Measurements from ENCODE around the gene GRID1.

GRID1 gene

GRCh38 chr10:86410542-86411124 lies 44.0 kb upstream of the GRID1 start:
- no peak for DNase-seq (ENCODE audit: low read depth)
- H3K4me3 ChIP-seq (ENCODE audit: low read depth, low read length) = no peak overlapping the region
- TF ChIP-seq CTCF (IDR thresholded peaks at IDR 0.05; ENCODE audit: control insufficient read depth, extremely low read depth, insufficient read depth) = no peak

GRCh38 chr10:86409183-86409582 lies 42.6 kb upstream of the GRID1 start:
- DNase-seq (ENCODE audit: low read depth) = no peak
- no peak for TF ChIP-seq CTCF (IDR thresholded peaks at IDR 0.05; ENCODE audit: control insufficient read depth, extremely low read depth, insufficient read depth)
- no peak overlapping the region for H3K4me3 ChIP-seq (ENCODE audit: low read depth, low read length)

GRCh38 chr10:86403183-86403797 lies 36.7 kb upstream of the GRID1 start:
- no peak for DNase-seq (ENCODE audit: low read depth)
- no peak overlapping the region for H3K4me3 ChIP-seq (ENCODE audit: low read depth, low read length)
- no peak for TF ChIP-seq CTCF (IDR thresholded peaks at IDR 0.05; ENCODE audit: control insufficient read depth, extremely low read depth, insufficient read depth)

GRCh38 chr10:86402283-86402941 lies 35.8 kb upstream of the GRID1 start:
- DNase-seq (ENCODE audit: low read depth) = no peak
- no peak overlapping the region for H3K4me3 ChIP-seq (ENCODE audit: low read depth, low read length)
- TF ChIP-seq CTCF (IDR thresholded peaks at IDR 0.05; ENCODE audit: control insufficient read depth, extremely low read depth, insufficient read depth) = no peak

- H3K4me3 ChIP-seq (ENCODE audit: low read depth, low read length) = peak overlapping the region; percentile 55; the same call in 1 of the 2 replicates
Observed at GRCh38 chr10:86401588-86402282, 35.1 kb upstream of the GRID1 start.

More at GRCh38 chr10:86401588-86402282, 35.1 kb upstream of the GRID1 start:
- TF ChIP-seq CTCF (IDR thresholded peaks at IDR 0.05; ENCODE audit: control insufficient read depth, extremely low read depth, insufficient read depth) = no peak
- no peak for DNase-seq (ENCODE audit: low read depth)
